ENCODE measurements around the gene DDX28.
"Not testable (repeated sequence)": the region's sequence is repeated elsewhere in the genome, so short reads cannot be mapped to it uniquely, and the experiment has no call there.

DDX28 gene

DNA sequence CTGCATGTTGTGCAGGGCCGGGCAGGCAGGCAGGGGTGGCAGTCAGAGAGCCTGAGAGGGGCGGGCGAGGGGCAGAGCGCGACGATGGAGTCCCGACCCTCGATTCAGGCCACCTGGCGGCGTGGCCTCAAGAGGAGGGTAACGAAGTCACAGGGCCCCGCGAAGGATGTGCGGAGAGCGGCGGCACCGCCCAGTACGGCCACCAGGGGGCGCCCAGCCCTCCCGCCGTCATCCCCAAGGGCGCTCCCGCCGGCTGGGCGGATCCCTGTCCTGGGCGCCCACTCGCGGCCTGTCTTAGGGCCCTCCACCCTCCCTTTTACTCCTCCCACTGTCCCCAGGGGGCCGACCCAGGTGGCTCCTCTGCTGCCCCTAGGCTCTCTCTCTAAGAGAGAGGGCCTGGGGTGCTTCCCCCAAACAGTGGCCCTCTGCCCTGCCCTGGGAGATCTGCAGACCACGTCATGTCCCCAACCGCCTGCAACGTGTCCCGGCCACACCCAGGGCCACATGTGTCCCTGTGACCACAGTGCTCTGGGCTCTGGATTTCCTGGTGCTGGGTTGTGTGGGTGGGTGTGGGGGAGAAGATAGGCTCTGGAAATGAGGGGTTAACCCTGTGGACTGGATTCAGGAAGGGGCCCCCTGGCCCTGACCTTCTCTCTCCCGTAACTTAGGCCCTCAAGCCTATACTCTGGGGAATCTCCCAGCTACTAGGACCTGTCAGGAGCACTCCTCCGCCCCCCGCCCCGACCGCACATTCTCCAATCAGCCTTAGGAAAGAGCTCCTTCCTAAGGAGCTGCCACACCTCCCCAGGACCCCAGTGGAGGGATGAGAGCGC, 29.6 kb downstream of the DDX28 start:
- DNase-seq: peak; percentile 86

DNA sequence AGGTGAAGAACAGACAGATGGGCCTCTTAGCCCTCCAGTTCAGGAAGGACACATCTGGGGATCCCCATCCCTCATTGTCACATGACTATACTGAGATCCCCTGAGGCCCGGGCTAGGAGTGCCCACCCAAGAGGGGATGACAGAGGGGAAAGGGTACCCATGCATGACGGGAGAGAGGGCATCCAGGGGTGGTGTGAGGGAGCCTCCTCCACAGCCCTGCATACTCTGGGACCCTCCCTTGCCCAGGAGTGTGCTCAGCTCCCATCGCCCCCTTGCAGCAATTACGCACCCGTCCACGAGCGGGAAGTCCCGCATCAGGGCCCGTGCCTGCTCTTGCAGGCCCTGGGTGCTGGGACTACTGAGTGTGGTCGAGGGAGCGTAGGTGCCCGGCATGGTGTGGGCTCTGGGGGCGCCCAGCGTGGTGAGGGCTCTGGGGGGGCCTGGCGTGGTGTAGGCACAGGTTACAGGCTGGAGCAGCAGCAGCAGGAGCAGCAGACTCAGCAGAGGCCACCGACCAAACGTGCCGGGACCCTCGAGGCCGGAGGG, 30.3 kb downstream of the DDX28 start:
- DNase-seq: no peak

DNA sequence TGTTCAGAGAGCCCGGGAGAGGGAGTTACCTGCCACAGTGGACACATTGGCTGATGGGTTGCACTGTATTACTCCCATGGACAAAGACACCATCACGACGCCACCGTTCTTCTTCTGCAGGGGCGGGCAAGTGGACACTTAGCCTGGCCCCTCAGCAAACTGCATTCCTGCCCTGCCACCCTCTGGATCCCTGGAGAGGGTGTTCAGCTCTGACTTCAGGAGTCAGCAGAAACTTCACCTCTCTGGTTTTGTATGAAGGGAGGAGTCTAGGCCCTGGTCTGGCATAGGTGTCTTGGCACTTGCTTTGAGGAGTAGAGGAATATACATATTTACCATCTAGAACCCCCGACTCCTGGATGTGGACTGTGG, 33.0 kb downstream of the DDX28 start:
- no peak for DNase-seq

DNA sequence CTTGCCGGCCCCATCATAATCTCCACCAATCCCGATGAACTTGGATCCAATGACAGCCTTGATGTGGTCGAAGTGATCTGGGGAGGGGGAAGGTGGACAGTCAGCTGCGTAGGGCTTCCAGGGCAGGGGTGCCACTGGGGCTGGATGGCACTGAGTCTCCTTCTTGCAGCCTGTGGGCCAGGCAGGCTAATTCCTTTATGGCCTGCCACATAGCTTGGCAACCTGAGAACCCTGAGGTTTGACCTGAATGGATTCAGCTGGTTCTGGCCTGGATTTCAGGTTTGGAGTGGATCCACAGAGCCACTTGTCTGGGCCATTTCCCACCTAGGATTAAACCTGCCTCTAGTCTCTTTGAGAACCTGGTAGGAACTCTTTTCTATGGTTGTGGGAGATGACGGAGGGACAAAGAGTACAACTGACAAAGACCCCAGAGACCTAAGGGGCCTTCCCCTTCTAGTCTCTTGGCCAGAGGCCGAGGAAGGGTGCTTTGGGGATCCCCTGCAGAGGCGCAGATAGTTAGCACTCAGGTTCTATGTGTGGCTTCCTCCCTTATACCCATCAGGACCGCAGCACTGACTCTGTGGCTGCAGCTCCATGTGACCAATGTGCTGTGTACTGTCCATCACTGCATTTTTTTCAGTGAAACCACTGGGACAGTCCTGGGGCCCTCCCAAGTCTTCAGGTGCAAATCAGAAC, 33.6 kb downstream of the DDX28 start:
- no peak for DNase-seq

DNA sequence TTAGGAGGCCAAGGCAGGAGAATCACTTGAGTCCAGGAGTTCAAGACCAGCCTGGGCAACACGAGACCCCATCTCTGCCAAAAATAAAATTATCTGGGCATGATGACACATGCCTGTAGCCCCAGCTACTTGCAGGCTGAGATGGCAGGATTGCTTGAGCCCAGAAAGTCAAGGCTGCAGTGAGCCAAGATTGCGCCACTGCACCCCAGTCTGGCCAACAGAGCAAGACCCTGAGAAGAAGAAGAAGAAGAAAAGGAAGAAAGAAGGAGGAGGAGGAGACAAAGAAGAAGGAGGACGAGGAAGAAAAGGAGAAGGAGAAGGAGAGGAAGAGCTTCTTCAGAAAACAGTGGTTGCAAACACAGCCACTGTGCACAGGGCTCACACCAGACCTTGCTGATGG, 34.4 kb downstream of the DDX28 start:
- no peak for DNase-seq

DNA sequence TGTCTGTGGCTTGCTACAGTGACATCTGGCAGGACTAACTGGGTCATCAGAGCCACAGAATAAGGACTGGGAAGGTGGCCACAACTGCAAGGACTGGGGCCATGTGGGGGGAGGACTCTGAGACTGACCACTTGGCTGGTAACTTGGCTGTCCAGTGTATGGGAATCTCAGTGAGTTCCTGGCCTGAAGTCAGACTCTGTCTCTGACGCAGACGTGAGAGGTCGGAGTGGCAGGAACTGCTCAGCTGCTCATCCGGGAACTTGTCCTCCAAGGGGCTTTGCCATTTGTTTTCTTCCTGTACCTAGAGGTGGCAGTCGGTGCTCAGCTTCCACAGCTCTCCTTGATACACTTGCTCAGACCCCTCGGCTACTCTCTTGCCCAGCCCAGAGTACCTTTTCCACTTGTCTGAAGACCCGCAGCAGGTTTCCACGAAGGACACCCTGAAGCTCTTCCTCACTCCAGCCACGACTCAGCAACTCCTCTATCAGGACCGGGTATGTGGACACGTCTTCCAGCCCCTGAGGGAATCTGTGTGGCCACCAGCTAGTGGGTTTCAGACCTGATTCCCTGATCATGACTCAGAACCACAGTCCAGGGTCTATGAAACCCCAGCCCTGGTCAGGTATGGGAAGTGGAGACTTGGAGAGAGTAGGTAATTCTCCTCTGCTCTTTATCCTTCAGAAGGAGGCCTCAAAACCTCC, 35.4 kb downstream of the DDX28 start:
- no peak for DNase-seq

DNA sequence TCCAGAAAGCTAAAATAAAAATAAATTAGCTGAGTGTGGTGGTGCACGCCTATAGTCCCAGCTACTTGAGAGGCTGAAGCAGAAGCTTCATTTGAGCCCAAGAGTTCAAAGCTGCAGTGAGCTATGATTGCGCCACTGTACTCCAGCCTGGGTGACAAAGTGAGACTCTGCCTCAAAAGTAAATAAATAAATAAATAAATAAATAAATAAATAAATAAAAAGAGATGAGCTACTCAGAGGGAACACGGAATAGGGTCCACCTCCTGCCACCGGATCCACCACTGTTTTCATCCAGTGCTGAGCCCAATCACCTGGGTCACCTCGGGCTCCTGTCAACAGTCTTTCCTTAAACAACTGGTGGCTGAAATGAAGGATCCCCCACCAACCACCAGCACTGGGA, 36.1 kb downstream of the DDX28 start:
- DNase-seq: no peak

DNA sequence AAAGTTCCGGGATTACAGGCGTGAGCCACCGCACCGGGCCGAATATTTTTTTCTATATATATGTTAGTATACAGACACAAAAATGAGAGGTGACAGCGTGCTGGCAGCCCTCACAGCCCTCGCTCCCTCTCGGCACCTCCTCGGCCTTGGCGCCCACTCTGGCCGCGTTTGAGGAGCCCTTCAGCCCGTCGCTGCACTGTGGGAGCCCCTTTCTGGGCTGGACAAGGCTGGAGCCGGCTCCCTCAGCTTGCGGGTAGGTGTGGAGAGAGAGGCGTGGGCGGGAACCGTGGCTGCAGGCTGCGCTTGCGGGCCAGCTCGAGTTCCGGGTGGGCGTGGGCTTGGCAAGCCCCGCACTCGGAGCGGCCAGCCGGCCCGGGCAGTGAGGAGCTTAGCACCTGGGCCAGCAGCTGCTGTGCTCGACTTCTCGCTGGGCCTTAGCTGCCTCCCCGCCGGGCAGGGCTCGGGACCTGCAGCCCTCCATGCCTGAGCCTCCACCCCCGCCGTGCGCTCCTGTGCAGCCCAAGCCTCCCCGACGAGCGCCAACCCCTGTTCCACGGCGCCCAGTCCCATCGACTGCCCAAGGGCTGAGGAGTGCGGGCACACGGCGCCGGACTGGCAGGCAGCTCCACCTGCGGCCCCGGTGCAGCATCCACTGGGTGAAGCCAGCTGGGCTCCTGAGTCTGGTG, 40.9 kb downstream of the DDX28 start:
- DNase-seq: no peak

DNA sequence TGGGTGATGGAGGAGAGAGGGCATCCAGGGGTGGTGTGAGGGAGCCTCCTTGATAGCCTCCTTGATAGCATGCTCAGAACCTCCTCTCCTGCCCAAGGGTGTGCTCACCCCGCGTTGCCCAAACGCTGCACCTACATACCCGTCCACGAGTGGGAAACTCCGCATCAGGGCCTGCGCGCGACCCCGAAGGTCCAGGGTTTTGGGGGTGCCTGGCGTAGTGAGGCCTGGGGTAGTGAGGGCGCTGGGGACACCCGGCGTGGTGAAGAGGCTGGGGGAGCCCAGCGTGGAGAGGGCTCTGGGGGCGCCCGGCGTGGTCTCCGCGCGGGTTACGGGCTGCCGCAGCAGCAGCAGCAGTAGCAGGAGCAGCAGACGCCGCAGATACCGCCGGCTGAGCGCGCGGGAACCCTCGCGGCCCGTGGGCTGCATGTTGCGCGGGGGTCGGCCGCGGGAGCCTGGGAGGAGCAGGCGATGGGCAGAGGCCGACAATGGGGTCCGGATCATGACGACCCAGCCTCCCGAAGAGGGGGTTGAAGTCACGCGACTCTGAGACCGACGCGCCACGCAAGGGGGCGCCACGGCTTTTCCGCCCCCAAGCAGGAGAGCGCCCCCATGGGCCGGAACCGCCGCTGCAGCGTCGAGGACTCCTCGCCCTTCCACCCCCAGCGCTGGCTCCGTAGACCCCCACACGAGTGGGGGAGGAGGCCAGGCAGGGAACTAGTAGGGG, 42.9 kb downstream of the DDX28 start, which contains the start of gene DPEP3:
Gene DPEP3 (minus strand): TSS at position 545 of the 724 bp plus-strand sequence. CDS start 119 bp downstream, at position 426.
- no peak for DNase-seq

DNA sequence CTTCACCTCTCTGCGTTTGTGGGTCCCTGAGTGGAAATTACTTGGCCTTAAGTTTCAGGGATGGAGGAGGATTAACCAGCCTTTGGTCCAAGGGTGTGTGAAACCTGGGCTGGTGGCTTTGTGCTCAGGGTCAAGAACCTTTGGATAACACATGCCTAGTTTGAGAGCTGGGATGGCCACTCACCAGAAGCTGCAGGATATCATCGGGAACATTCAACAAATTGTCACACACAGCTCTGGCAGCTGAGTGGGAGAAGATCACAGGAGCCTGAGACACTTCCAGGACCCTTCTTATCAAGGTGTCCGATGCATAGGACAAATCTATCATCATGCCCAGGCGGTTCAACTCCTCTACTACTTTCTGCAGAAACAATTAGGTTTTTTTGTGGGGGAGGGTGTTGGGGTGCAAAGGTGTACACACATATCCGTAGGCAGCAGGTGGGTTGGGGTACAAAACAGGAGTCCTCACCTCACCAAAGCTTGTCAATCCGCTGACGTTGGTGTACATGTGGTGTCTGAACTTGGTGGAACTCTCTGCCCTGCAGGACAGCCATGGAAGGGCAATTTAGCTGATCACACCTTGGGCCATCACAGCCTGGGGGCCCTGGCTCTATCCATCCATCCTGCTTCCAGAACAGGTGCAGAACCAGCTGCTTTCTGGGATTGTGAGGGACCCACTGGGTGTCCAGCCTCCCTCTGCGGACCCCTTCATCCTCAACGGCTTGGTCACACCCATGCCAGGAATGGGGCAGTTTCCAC, 45.4 kb downstream of the DDX28 start:
- no peak for DNase-seq

DNA sequence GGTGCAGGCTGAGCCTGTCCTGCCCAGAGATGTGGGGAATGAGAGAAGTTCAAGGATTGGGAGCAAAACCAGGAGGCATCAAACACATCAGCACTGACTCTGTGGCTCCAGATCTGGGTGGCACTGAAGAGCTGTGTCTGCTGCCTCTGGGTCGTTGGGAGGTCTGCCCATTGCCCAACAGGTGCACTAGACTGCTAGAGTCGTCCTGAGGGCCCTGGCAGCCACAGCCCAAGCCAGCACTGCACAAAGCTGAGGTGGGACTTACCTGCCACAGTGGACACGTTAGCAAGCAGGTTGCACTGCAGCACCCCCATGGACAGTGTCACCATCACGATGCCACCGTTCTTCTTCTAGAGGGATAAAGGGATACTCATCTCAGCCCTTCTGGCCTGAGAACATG, 46.0 kb downstream of the DDX28 start:
- no peak for DNase-seq

DNA sequence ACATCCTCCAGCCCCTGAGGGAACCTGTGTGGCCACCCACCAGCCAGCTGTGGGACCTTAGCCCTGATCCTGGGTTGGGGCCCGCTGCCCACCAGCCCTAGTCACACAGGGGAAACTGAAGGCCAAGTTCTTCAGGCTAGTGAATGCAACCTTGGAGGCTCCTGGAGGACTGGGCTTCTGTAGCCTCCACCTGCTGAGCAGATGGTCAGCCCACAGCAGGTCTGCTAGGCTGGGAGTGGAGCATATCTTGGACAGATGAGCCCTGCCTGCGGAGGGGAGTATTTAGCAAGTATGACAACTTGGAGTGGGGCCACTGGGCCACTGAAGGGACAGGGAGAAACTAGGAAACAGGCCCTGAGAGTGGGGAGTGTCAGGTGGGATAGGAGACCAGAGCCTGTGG, 46.8 kb downstream of the DDX28 start:
- DNase-seq: no peak

DNA sequence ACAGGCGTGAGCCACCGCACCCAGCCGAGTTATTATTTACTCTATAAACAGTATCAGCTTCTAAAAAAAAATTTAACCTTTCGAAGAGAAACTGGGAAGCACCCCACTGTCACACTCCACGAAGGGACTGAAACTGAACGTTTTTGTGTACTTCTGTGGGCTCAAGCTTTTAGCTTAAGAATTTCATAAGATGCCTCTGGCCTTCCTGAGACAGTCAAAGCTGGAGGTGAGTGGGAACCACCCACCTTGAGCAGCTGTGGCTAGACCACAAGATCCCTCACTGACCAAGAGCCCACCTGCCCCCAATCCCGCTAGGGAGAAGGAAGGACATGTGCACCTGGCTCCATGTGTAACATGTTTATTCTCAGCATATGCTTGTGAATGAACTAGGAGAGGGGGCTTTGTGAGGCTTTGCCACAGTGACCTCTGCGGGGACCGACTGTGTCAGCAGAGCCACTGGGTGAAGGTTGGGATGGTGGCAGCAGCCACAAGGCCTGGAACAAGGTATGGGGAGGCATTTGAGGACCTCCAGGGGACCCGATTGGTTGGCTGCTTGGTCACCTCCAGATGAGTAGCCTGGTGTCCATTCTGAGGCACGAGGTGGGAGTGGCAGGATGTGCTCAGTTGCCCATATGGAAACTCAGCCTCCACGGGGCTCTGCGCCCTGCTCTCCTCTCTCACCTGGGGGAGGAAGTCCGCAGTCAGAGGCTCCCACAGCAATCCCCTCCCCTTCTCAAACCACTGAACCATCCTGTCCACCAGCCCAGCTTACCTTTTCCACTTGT, 47.5 kb downstream of the DDX28 start:
- DNase-seq: no peak

DNA sequence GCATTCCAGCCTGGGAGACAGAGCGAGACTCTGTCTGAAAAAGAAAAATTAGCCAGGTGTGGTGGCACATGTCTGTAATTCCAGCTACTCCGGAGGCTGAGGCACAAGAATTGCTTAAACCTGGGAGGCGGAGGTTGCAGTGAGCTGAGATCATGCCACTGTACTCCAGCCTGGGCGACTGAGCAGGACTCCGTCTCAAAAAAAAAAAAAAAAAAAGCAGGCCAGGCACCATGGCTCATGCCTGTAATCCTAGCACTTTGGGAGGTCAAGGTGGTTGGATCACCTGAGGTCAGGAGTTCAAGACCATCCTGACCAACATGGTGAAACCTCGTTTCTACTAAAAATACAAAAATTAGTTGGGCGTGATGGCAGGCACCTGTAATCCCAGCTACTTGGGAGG, 50.7 kb downstream of the DDX28 start:
- DNase-seq: not testable (repeated sequence)

DNA sequence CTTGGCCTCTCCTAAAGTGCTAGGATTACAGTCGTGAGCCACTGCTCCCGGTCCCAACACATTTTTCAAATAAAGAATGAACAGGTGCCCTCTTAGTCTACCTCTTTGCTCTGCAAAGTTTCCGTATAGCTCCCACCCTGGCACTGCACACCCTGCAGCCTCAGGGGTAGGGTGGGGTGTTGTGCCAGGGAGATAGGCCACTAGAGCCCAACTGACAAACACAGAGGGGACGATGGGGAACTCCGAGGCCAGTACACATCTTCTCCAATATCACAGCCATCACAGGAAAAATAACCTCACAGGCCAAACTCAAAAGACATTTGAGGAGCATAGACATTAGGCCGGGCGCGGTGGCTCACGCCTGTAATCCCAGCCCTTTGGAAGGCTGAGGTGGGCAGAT, 51.9 kb downstream of the DDX28 start:
- DNase-seq: no peak
